RWPE1 (cell line): ENCODE results near the gene CYP2F1.

Experiments used
- CTCF ChIA-PET: fragments of 350-600 bp; sonication (Branson Sonifier 250); formaldehyde crosslinking; extraction: SDS; loops from one replicate; lab custom pipeline; 2021; lab: Yijun Ruan, JAX
- POLR2A ChIA-PET: fragments of 400-600 bp; formaldehyde crosslinking; extraction: SDS; loops from one replicate; lab custom pipeline; 2020; ENCODE audit warnings: antibody characterized with exemption; ENCODE audit not compliant: low non-redundant PET; lab: Yijun Ruan, JAX
- DNase-seq: peaks from one replicate; pipeline ENCODE4 v3.0.0; 2012; ENCODE audit warnings: low spot score
- H3K27ac ChIP-seq: fragments of 450-650 bp; 2 replicates; pipeline ENCODE4 v1.5.1; 2017
- CTCF ChIP-seq: fragments of 450-650 bp; conservative IDR thresholded peaks from 2 replicates; pipeline ENCODE4 v1.5.1; 2017; ENCODE audit warnings: low read depth, mild to moderate bottlenecking

CYP2F1 gene

GRCh38 chr19:41114132-41114531, at the start of gene CYP2F1:
Gene CYP2F1, plus strand, starts transcription at chr19:41114432. Its CDS starts 1,757 bp downstream, at chr19:41116189.
- ChIA-PET POLR2A (no interaction called here), CTCF (no interaction called here)
- no peak within 1 kb of the TSS for H3K27ac ChIP-seq
- TF ChIP-seq CTCF = no peak
- no peak for DNase-seq

GRCh38 chr19:41064974-41065569, 49.2 kb upstream of the CYP2F1 start:
- ChIA-PET CTCF (no interaction called here), POLR2A (no interaction called here)
- peak; percentile 32 for DNase-seq
- TF ChIP-seq CTCF = no peak
- no peak overlapping the region for H3K27ac ChIP-seq

GRCh38 chr19:41076286-41076685, 37.9 kb upstream of the CYP2F1 start:
- ChIA-PET CTCF (no interaction called here), POLR2A (no interaction called here)
- H3K27ac ChIP-seq = no peak overlapping the region
- no peak for TF ChIP-seq CTCF
- no peak for DNase-seq

- peak; percentile 8 for DNase-seq
- H3K27ac ChIP-seq = no peak overlapping the region
- no peak for TF ChIP-seq CTCF
- POLR2A ChIA-PET = no interaction called here
- CTCF ChIA-PET = interaction anchor here (0.6 to 0.7 kb wide), 2 partner anchors 13 to 44 kb away, joined by 3 to 8 read pairs; no protein-coding TSS in a partner anchor
These were observed 30.7 kb upstream of the CYP2F1 start for GRCh38 chr19:41083516-41083915.

- no peak for TF ChIP-seq CTCF
- ChIA-PET POLR2A (no interaction called here), CTCF (no interaction called here)
- no peak for DNase-seq
- no peak overlapping the region for H3K27ac ChIP-seq
These were observed 28.4 kb upstream of the CYP2F1 start for GRCh38 chr19:41085748-41086415.

GRCh38 chr19:41088151-41088550, 26.1 kb upstream of the CYP2F1 start, which contains the start of gene CYP2A13:
Gene CYP2A13, plus strand, starts transcription at chr19:41088451. Its CDS starts 21 bp downstream, at chr19:41088472.
- ChIA-PET CTCF (interaction anchor here (0.6 to 0.7 kb wide), 2 partner anchors 10 to 67 kb away, joined by 3 read pairs; no protein-coding TSS in a partner anchor), POLR2A (no interaction called here)
- no peak for TF ChIP-seq CTCF
- no peak for DNase-seq
- no peak within 1 kb of the TSS for H3K27ac ChIP-seq
